GM21360 (cell line): ENCODE data around the gene THADA.
A peak's percentile ranks its signal among the peaks of the same experiment; 100 is the strongest.

ENCODE experiments used
- ATAC-seq: cut with Tn5 transposase; IDR thresholded peaks from one replicate; pipeline ENCODE4 v1.9.1; 2021; ENCODE audit warnings: mild to moderate bottlenecking, moderate library complexity; ENCODE audit not compliant: unreplicated experiment

Gene THADA

GRCh38 chr2:43445781-43446180, 150.1 kb downstream of the THADA start:
- ATAC-seq = no peak

- ATAC-seq = no peak
Measured at GRCh38 chr2:43444989-43445645, 150.7 kb downstream of the THADA start.

GRCh38 chr2:43443282-43443681, 152.6 kb downstream of the THADA start:
- no peak for ATAC-seq

- no peak for ATAC-seq
Measured at GRCh38 chr2:43441195-43441594, 154.6 kb downstream of the THADA start.

GRCh38 chr2:43438858-43439655, 156.8 kb downstream of the THADA start:
- ATAC-seq = no peak

- no peak for ATAC-seq
Measured at GRCh38 chr2:43438342-43438741, 157.5 kb downstream of the THADA start.

- ATAC-seq = no peak
Measured at GRCh38 chr2:43437363-43437762, 158.5 kb downstream of the THADA start.

- ATAC-seq = no peak
Measured at GRCh38 chr2:43436431-43436830, 159.4 kb downstream of the THADA start.

- ATAC-seq = no peak
Measured at GRCh38 chr2:43435746-43436145, 160.1 kb downstream of the THADA start.

- no peak for ATAC-seq
Measured at GRCh38 chr2:43430489-43430888, 165.3 kb downstream of the THADA start.

- no peak for ATAC-seq
Measured at GRCh38 chr2:43429369-43429768, 166.5 kb downstream of the THADA start.

GRCh38 chr2:43427032-43427424, 168.8 kb downstream of the THADA start:
- no peak for ATAC-seq

GRCh38 chr2:43426305-43427031, 169.4 kb downstream of the THADA start:
- peak; percentile 87 for ATAC-seq

GRCh38 chr2:43425659-43426058, 170.2 kb downstream of the THADA start:
- ATAC-seq = no peak

- ATAC-seq = no peak
Measured at GRCh38 chr2:43424262-43425207, 171.3 kb downstream of the THADA start.

GRCh38 chr2:43423941-43424261, 171.9 kb downstream of the THADA start:
- ATAC-seq = no peak

- ATAC-seq = no peak
Measured at GRCh38 chr2:43421194-43421593, 174.6 kb downstream of the THADA start.

- no peak for ATAC-seq
Measured at GRCh38 chr2:43420389-43420801, 175.4 kb downstream of the THADA start.

- ATAC-seq = no peak
Measured at GRCh38 chr2:43419876-43420275, 176.0 kb downstream of the THADA start.

- ATAC-seq = no peak
Measured at GRCh38 chr2:43419243-43419642, 176.6 kb downstream of the THADA start.

- ATAC-seq = no peak
Measured at GRCh38 chr2:43418680-43419079, 177.2 kb downstream of the THADA start.
